Stimulated activated CD4-positive, alpha-beta T cell treated with anti-CD3 and anti-CD28 coated beads, Interleukin-1b, Interleukin-23, amount 100 ng/mL, for 4 hours (primary cell): ENCODE results near the gene NRXN3.

Source experiments
- DNase-seq, 2 donors: peaks; one replicate each; pipeline ENCODE4 v3.0.0-alpha.2; 2020; ENCODE audit warnings: low read depth in 2 of 2

NRXN3 gene

GRCh38 chr14:79528828-79529416, 1358.7 kb downstream of the NRXN3 start:
- no peak for DNase-seq

- DNase-seq, result no peak
These were observed 1360.4 kb downstream of the NRXN3 start for GRCh38 chr14:79530555-79530954.

GRCh38 chr14:79534703-79535353, 1364.7 kb downstream of the NRXN3 start:
- no peak for DNase-seq

GRCh38 chr14:79540394-79540793, 1370.2 kb downstream of the NRXN3 start:
- DNase-seq, result no peak

- DNase-seq, result no peak
These were observed 1371.9 kb downstream of the NRXN3 start for GRCh38 chr14:79542121-79542520.

GRCh38 chr14:79543348-79543747, 1373.2 kb downstream of the NRXN3 start:
- DNase-seq, result no peak

- DNase-seq, result no peak
These were observed 1374.0 kb downstream of the NRXN3 start for GRCh38 chr14:79543967-79544697.

- DNase-seq, result no peak
These were observed 1374.5 kb downstream of the NRXN3 start for GRCh38 chr14:79544698-79545070.

GRCh38 chr14:79548836-79549235, 1378.7 kb downstream of the NRXN3 start:
- no peak for DNase-seq

- no peak for DNase-seq
These were observed 1379.3 kb downstream of the NRXN3 start for GRCh38 chr14:79549515-79549914.

GRCh38 chr14:79551523-79551922, 1381.3 kb downstream of the NRXN3 start:
- no peak for DNase-seq

- no peak for DNase-seq
These were observed 1382.6 kb downstream of the NRXN3 start for GRCh38 chr14:79552778-79553177.

- DNase-seq, result no peak
These were observed 1384.6 kb downstream of the NRXN3 start for GRCh38 chr14:79554816-79555215.

GRCh38 chr14:79555429-79555828, 1385.3 kb downstream of the NRXN3 start:
- no peak for DNase-seq

GRCh38 chr14:79557309-79557708, 1387.1 kb downstream of the NRXN3 start:
- no peak for DNase-seq

GRCh38 chr14:79562185-79562584, 1392.0 kb downstream of the NRXN3 start:
- DNase-seq, result no peak

GRCh38 chr14:79564371-79564770, 1394.2 kb downstream of the NRXN3 start:
- DNase-seq, result no peak

- DNase-seq, result no peak
These were observed 1397.1 kb downstream of the NRXN3 start for GRCh38 chr14:79567306-79567705.

GRCh38 chr14:79568594-79568993, 1398.4 kb downstream of the NRXN3 start:
- no peak for DNase-seq

- DNase-seq, result no peak
These were observed 1398.9 kb downstream of the NRXN3 start for GRCh38 chr14:79569072-79569471.

GRCh38 chr14:79570648-79571047, 1400.5 kb downstream of the NRXN3 start:
- DNase-seq, result no peak

GRCh38 chr14:79571366-79571765, 1401.2 kb downstream of the NRXN3 start:
- DNase-seq, result no peak

GRCh38 chr14:79573486-79573885, 1403.3 kb downstream of the NRXN3 start:
- DNase-seq, result no peak
